OCI-LY3 (cell line): ENCODE measurements around the gene NLK.

ENCODE experiments used
- EZH2phosphoT487 ChIP-seq: fragments of 200-600 bp; shearing (Covaris generic); IDR thresholded peaks from 2 replicates; pipeline ENCODE4 v1.6.1; 2018; ENCODE audit warnings: antibody characterized with exemption, mixed run types, low read depth
- TF ChIP-seq, protein P1 (sequence below): fragments of 200-600, 300-600 bp; sonication (generic); IDR thresholded peaks from 2 replicates; pipeline ENCODE4 v1.5.1; 2014; ENCODE audit warnings: antibody characterized with exemption, low read length, low read depth

DNA sequence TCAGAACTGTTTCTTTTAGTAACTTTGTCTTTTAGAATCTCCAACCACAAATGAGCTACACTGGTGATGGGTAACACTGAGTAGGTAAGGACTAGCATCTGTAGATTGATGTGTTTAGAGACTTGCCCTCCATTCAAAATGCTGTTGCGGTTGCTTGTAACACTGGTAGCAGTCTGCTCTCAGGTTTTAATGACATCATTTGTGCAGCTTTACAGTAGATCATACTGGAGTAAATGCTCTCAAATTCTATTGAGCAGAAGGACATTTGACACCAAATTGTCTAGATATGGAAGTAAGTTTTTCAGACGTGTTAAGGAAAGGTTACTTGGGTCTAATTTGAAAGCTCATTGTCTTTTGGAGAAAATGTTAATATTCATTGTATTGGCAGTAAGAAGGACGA lies 98.8 kb downstream of the NLK start:
- TF ChIP-seq EZH2phosphoT487: no peak
- TF ChIP-seq, protein P1, sequence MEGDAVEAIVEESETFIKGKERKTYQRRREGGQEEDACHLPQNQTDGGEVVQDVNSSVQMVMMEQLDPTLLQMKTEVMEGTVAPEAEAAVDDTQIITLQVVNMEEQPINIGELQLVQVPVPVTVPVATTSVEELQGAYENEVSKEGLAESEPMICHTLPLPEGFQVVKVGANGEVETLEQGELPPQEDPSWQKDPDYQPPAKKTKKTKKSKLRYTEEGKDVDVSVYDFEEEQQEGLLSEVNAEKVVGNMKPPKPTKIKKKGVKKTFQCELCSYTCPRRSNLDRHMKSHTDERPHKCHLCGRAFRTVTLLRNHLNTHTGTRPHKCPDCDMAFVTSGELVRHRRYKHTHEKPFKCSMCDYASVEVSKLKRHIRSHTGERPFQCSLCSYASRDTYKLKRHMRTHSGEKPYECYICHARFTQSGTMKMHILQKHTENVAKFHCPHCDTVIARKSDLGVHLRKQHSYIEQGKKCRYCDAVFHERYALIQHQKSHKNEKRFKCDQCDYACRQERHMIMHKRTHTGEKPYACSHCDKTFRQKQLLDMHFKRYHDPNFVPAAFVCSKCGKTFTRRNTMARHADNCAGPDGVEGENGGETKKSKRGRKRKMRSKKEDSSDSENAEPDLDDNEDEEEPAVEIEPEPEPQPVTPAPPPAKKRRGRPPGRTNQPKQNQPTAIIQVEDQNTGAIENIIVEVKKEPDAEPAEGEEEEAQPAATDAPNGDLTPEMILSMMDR: no peak
